HG02943 (cell line): ENCODE measurements around the gene IFNG.

ENCODE experiments used
- ATAC-seq: cut with Tn5 transposase; IDR thresholded peaks from one replicate; pipeline ENCODE4 v1.9.1; 2021; ENCODE audit warnings: mild to moderate bottlenecking, low read depth, moderate library complexity; ENCODE audit not compliant: unreplicated experiment

The IFNG gene

GRCh38 chr12:68118096-68118755, 41.3 kb downstream of the IFNG start:
- ATAC-seq, result no peak

DNA sequence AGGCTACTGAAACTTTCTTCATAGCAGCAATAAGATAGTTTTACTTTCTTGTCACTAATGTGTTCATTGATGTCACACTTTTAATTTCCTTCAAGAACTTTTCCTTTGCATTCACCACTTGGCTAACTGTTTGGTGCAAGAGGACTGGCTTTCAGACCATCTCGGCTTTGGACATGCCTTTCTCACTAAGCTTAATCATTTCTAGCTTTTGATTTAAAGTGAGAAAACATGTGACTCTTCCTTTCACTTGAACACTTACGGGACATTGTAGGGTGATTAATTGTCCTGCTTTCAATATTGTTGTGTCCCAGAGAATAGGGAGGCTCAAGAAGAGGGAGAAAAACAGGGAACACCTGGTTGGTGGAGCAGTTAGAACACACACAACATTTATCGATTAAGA, 41.9 kb downstream of the IFNG start:
- no peak for ATAC-seq

- ATAC-seq, result no peak
Measured at GRCh38 chr12:68115281-68115680, 44.3 kb downstream of the IFNG start.

DNA sequence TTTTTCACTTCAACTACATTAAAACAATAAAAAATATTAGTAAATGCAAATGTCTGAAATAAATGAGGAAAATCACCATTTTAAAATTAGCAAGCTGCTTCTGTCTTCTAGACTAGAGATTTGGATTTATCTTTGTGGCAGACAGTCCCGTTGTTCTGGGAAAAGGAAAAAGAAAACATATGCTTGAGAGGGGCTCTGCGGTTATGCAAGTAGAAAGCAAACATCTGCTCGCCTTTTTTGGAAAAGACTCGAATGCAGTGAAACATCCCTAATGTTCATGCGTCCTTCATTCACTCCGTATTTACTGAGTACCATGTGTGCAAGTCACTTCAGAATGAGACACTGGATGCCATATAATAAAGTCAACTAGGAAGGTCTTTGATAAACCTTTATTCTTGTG, 44.9 kb downstream of the IFNG start:
- no peak for ATAC-seq

DNA sequence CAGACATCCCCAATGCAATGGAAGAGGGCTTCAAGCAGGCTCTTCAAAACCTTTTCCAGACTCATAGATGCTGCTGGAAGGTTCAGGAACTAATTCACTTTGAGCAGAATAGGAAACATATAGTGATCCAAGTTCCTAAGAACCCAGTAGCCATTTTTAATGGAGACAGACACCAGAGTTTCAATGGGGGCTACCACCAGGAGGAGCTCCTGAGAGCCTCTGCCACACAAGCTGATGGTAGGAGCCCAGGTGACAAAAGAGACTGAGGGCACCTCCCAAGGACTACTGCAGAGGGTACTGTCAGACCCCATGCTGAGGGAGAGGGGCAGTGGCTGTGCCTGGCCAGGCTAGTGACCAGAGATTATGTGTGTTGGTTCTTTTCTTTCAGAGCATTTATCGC, 45.9 kb downstream of the IFNG start:
- ATAC-seq, result no peak

DNA sequence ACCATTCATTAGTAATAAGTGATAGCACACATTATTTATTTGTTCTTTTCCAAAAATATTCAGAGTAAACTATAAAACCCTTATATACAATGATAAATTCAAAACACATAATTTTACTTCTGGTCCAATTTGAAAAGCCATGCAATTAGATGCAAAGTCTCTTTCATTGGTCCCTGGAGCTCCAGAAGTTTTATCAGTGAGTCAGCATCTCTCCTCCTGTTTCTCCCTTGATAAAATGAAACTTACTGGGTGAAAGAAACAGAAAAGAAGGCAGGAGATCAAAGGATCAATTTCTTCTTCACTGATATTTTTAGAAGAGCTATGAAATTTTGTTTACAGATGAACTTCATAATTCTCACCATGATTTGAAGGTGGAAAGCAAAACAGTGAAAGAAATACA, 47.5 kb downstream of the IFNG start:
- ATAC-seq, result no peak

DNA sequence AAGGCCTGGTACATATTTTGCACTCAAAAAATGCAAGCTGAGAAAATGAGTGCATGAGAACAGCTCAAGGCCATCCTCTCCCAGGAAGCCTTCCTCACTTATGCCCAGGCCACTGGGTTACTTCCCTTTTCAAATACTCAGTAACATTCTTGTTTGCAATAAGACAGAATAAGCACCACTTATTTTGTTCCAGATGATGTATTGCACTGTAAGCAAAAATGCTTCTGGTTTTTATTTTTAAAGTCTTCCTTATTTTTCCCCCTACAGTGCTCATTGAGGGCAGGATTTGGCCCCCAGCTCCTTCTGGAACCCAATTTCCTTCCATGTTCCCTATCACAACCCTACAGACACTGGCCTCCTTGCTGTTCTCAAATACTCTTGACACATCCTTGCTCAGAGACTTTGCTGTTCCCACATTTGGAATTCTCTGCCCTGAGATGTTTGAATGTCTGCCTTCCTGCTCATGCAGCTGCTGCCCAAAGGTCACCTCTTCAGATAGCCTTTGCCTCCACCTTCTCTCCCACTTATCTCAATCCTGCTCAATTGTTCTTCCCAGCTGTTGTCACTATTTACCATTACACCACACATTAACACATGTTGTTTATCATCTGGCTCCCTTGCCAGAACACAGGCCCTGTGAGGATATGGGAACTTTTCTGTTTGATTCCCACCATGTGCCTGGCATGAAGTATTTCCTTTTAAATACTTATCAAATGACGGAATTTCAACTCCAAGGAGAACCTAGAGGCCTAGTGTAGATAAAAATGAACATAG, 49.9 kb downstream of the IFNG start:
- no peak for ATAC-seq

DNA sequence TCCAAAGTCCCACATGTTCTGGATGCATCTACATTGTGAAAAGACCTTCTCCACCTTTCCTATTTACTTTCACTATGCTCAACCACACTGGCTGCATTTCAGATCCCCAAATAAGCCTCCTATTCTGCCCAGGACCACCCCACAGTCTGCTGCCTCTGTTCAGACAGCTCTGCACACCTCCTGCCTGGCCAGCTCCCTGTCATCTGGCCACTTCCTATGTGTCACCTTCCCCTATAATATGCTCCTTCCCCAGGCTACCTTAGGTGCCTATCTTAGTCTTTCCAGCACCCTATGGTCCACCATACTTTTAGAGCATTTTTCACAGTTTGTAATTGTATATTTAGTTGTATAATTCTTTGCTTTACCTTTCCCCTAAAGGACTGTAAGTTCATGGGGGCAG, 50.5 kb downstream of the IFNG start:
- ATAC-seq, result no peak

DNA sequence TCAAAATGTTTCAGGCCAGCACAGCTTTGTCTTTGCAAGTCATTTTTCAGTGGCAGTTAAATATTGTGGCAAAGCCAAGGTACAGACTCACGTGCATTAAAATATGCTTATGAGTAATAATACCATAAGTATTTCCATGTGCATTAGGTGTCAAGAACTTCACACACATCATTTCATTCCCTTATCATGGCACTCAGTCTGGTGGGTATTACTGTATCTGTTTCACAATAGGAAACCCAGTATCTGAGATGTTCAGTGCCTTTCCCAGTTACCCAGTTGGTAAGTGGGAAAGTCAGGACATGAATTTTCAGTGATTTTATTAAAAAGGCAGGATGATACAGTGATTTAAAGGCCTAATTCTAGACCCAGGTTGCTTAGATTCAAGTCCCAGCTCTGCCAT, 52.9 kb downstream of the IFNG start:
- ATAC-seq, result no peak

DNA sequence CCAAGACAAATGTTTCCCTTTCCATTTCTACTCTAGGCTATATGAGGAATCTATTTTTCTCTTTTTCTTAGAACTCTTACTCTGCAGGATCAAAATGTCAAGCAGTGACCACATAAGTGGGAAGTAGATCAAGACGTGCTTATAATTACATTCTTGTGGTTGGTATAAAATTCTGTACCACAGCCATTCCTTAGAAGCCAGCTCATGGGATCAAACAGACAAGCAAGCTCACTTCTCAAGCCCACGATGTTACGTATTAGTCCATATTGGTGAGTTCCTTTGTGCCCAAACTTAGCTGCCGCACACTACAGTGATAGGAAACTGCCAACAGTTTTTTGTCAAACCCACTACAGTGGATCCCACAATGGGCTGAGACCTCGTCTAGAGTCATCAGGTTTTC, 53.4 kb downstream of the IFNG start:
- no peak for ATAC-seq
